Measurements from ENCODE around the gene PDIA5.

Gene PDIA5

DNA sequence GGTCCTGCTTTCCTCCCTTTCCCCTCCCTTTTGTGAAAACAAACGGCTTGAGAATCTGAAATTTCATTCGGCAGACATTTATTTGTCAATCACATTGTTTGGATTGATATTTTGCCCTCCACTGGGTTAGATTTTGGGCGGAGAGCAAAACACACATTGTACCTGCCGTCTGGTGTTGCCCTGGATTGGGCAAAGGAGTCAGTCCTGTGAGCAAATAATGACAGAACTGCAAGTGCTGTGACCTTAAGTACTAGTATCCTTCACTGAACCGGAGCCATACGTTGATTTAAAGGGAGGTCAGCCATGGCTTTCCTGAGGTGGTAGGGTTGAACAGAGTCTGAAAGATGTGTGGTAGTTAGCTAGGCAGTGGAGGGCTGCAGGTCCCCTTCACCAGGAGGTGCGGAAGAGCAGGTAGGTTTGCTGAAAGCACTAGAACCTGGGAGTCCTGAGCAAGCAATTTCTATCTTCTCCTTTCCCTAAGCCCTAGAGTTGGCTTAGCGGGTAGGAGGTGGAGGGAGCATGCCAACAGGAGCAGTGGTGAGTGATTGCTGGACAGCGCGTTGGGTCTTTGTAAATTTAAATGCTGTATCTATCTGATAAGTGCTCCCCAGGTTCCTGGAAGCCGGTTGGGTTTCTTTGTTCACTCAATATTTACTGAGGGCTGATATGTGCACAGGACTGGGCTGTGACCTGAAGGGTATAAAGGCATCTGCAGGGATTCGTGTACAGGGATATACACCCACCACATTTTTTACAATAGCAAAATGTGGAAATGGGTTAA, 2.0 kb downstream of the PDIA5 start:
- TF ChIP-seq, protein P1, sequence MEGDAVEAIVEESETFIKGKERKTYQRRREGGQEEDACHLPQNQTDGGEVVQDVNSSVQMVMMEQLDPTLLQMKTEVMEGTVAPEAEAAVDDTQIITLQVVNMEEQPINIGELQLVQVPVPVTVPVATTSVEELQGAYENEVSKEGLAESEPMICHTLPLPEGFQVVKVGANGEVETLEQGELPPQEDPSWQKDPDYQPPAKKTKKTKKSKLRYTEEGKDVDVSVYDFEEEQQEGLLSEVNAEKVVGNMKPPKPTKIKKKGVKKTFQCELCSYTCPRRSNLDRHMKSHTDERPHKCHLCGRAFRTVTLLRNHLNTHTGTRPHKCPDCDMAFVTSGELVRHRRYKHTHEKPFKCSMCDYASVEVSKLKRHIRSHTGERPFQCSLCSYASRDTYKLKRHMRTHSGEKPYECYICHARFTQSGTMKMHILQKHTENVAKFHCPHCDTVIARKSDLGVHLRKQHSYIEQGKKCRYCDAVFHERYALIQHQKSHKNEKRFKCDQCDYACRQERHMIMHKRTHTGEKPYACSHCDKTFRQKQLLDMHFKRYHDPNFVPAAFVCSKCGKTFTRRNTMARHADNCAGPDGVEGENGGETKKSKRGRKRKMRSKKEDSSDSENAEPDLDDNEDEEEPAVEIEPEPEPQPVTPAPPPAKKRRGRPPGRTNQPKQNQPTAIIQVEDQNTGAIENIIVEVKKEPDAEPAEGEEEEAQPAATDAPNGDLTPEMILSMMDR (IDR thresholded peaks at IDR 0.05; ENCODE audit: borderline replicate concordance, insufficient read depth, low read depth, low read length): no peak
- no peak overlapping the region for H3K4me3 ChIP-seq (ENCODE audit: low read depth, low read length)

DNA sequence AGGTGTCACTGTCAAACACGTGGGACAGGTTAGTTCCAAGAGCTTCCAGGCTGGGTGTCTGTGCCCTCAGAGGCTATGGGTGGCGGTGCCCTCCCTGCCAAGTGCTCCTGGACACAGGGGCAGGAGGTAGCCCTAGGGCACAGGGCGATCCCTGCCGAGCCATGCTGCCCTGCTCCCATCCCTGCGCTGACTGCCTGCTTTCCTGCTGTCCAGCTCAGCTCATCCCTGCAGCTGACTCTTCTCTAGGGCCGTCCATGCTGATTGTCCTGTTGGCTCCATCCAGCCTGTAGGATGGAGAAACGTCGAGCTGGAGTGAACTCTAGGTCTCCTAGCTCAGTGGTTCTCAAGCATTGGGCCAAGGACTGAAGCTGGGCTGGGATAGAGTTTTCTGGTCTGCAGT, 3.7 kb downstream of the PDIA5 start:
- TF ChIP-seq, protein P1 (IDR thresholded peaks at IDR 0.05; ENCODE audit: borderline replicate concordance, insufficient read depth, low read depth, low read length): no peak

DNA sequence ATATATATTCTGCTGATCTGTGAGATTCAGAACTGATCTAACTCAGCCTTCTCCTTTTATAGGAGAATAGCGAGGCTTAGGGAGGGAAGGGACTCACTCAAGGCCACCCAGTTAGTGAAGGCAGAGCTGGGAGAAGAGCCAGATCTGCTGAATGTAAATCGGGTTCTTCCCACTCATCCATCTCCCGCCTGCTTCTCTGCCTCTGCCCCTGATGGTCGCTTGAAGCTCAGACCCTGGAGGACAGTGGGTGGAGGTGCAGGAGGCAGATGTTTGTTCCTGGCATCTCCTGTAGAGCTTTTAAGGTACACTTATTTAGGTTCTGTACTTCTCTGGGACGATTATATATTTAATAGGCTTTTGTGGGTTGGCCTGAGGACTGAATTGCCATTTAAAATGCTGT, 4.3 kb downstream of the PDIA5 start:
- H3K4me3 ChIP-seq (ENCODE audit: low read depth, low read length): no peak overlapping the region
- TF ChIP-seq, protein P1 (IDR thresholded peaks at IDR 0.05; ENCODE audit: borderline replicate concordance, insufficient read depth, low read depth, low read length): 0 out of 2 replicates have a peak, but pooled peaks have one; percentile 9

More for the DNA sequence above, 3.7 kb downstream of the PDIA5 start:
- H3K4me3 ChIP-seq (ENCODE audit: low read depth, low read length): no peak overlapping the region

DNA sequence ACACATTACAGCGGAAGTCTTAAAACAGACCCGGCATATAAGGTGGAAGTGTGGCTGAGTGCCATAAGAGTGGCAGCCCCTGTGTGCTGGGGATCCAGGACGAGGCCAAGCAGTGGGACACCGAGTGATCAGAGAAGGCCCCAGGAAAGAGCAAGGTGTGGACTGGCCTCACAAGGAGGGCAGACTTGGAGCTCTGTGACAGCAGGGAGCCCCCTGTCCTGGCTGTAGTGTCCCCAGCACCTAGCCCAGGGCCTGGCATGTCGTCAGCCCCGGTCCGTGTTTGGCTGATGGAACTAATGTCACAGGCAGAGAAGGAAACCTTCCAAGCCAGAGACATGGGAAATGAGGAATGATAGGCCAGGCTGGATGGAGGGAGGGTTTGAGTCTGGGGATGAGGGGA, 4.8 kb downstream of the PDIA5 start:
- no peak overlapping the region for H3K4me3 ChIP-seq (ENCODE audit: low read depth, low read length)
- TF ChIP-seq, protein P1 (IDR thresholded peaks at IDR 0.05; ENCODE audit: borderline replicate concordance, insufficient read depth, low read depth, low read length): no peak

DNA sequence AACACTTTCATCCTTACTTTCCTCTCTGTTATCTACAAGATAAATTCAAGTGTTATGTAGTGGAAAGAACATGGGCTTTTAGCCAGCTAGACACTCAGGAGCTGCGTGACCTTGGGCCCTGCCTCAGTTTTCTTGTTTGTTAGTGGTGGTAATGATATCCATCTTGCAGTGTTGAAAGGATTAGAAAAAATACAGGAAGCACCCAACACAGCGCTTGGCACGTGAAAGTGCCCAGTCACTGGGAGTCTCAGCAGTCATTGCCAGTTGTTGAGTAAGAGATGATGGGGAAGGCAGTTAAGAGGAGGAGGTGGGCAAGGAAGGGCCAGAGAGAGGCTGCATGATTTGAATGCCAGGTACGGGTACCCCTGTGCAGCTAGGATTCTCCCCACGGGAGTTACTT, 5.3 kb downstream of the PDIA5 start:
- TF ChIP-seq, protein P1 (IDR thresholded peaks at IDR 0.05; ENCODE audit: borderline replicate concordance, insufficient read depth, low read depth, low read length): no peak
- H3K4me3 ChIP-seq (ENCODE audit: low read depth, low read length): no peak overlapping the region

DNA sequence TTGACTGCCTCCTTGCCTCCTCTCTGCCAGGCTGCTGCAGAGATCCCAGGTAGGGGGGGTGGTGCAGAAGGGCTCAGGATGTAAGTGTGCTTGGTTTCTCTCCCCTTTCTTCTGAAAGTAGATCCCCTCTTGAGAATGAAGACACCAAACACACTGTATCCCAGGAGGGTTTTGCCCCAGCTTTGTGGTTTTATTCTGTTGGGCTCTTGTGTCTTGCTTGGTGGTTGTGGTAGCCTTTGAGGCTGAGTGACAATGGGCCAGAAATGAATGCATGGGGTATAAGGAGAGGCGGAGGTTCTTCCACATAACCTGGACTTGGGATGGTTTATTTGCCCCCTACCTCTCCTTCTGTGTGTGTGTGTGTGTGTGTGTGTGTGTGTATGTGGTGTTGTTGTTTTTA, 5.7 kb downstream of the PDIA5 start:
- no peak overlapping the region for H3K4me3 ChIP-seq (ENCODE audit: low read depth, low read length)
- TF ChIP-seq, protein P1 (IDR thresholded peaks at IDR 0.05; ENCODE audit: borderline replicate concordance, insufficient read depth, low read depth, low read length): no peak

DNA sequence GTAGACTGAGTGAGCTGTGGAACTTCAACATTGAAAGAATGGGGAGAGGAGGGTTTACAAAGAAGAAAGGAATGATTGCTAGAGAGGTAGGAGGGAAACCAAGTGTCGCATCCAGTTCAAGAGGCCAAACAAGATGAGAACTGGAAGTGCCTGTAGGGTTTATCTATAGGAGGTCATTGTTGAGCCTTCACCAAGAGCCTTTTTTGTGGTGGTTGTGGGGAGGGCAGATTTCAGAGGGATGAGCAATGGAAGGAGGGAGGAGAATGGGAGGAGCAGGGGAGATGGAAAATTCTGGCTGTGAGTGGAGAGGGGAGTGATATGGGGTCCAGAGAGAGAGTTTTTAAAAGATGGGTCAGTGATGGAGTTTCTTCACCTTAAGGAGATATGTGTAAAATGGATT, 8.5 kb downstream of the PDIA5 start:
- TF ChIP-seq, protein P1 (IDR thresholded peaks at IDR 0.05; ENCODE audit: borderline replicate concordance, insufficient read depth, low read depth, low read length): no peak
- no peak overlapping the region for H3K4me3 ChIP-seq (ENCODE audit: low read depth, low read length)
